Purkinje cell (primary cell): Measurements from ENCODE around the gene MKLN1. TPM values are rescaled to one million over a fixed set of nuclear protein-coding genes. Genes with fewer than 3 reads are reported as not detected.

Experiments used
- polyA plus RNA-seq: library from polyadenylated mRNA; unstranded; fragments of >200 nt; fragmentation: Nextera tagmentation; gene quantifications from 2 replicates; pipeline ENCODE4 v1.2.1, GENCODE V29; 2014

The MKLN1 gene
- polyA plus RNA-seq, result 25.8 and 29.3 TPM in 2 replicates

GRCh38 chr7:131327626-131328376 is at the start of gene MKLN1:
TSS of gene MKLN1 (plus strand) at chr7:131327876. CDS start at chr7:131327900, 24 bp downstream.

Other genes starting within 250 kb of the MKLN1 start
- gene PODXL, start 228.8 kb downstream of the MKLN1 start, polyA plus RNA-seq, result 1.8 and 1.9 TPM in 2 replicates